ENCODE measurements around the gene HORMAD2.

DNA sequence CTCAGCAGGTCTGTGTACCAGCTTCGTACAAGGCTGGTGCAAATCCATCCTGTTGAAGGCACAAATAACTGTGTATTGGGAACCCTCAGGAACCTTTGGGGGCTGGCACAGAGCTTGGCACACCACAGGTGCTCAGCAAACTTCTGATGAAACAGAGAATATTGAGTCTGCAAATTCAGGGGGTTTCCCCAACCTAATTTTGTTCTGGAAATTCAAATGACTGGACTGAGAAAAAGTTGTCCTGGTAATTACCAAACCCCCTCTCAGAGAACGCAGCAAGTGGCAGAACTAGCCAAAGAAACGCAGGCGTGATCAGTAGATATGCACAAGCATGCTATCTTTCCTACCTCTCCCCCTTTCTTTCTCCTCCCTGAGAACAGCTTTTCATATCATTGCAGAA, 118.7 kb downstream of the HORMAD2 start:
- TF ChIP-seq, protein P1, sequence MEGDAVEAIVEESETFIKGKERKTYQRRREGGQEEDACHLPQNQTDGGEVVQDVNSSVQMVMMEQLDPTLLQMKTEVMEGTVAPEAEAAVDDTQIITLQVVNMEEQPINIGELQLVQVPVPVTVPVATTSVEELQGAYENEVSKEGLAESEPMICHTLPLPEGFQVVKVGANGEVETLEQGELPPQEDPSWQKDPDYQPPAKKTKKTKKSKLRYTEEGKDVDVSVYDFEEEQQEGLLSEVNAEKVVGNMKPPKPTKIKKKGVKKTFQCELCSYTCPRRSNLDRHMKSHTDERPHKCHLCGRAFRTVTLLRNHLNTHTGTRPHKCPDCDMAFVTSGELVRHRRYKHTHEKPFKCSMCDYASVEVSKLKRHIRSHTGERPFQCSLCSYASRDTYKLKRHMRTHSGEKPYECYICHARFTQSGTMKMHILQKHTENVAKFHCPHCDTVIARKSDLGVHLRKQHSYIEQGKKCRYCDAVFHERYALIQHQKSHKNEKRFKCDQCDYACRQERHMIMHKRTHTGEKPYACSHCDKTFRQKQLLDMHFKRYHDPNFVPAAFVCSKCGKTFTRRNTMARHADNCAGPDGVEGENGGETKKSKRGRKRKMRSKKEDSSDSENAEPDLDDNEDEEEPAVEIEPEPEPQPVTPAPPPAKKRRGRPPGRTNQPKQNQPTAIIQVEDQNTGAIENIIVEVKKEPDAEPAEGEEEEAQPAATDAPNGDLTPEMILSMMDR (conservative IDR thresholded peaks at IDR 0.05; ENCODE audit: low read length), result no peak
- no peak for TF ChIP-seq EZH2phosphoT487 (IDR thresholded peaks at IDR 0.05; ENCODE audit: borderline replicate concordance)
